PC-9 (cell line): ENCODE measurements around the gene NR1H2. TPM values are rescaled to one million over a fixed set of nuclear protein-coding genes. Genes with fewer than 3 reads are reported as not detected.

ENCODE experiments used
- BruUV-seq: library from RNA; stranded (reverse); fragments of 400-500 nt; replicated peaks from 2 replicates; lab custom pipeline; 2021; lab: Mats Ljungman, UMichigan
- CTCF ChIA-PET: fragments of 300-600 bp; sonication (Branson Sonifier 250); formaldehyde crosslinking; loops from one replicate; lab custom pipeline; 2022; ENCODE audit warnings: antibody characterized with exemption; lab: Charles Lee
- POLR2A ChIA-PET: fragments of 300-600 bp; sonication (Branson Sonifier 250); formaldehyde crosslinking; loops from one replicate; lab custom pipeline; 2022; ENCODE audit warnings: antibody characterized with exemption; ENCODE audit not compliant: unreplicated experiment; lab: Charles Lee
- DNase-seq, 2 experiments: peaks; one replicate each; pipeline versions ENCODE4 v3.0.0 to v3.0.0-alpha.2; 2015 to 2022; ENCODE audit warnings: mixed read lengths in 1 of 2
- H2AFZ ChIP-seq: fragments of 200-600 bp; sonication (generic); 2 replicates; pipeline ENCODE4 v1.8.1; 2017; ENCODE audit warnings: antibody characterized with exemption
- H3F3A ChIP-seq: fragments of 200-600 bp; sonication (generic); 2 replicates; pipeline ENCODE4 v1.8.1; 2017; ENCODE audit warnings: antibody characterized with exemption, mild to moderate bottlenecking, low read depth; ENCODE audit not compliant: insufficient read depth
- H3K27ac ChIP-seq: fragments of 200-600 bp; sonication (generic); 2 replicates; pipeline ENCODE4 v1.6.1; 2016; ENCODE audit warnings: mixed run types
- H3K27me3 ChIP-seq: fragments of 200-600 bp; sonication (generic); 2 replicates; pipeline ENCODE4 v1.6.1; 2016; ENCODE audit warnings: low read depth, mixed run types; ENCODE audit not compliant: insufficient read depth
- H3K36me3 ChIP-seq: fragments of 200-600 bp; sonication (generic); 2 replicates; pipeline ENCODE4 v1.6.1; 2016; ENCODE audit warnings: low read depth, mixed run types
- H3K4me1 ChIP-seq: fragments of 200-600 bp; sonication (generic); replicated peaks from 2 replicates; pipeline ENCODE4 v1.6.1; 2016; ENCODE audit warnings: mixed run types; ENCODE audit not compliant: insufficient read depth
- H3K4me2 ChIP-seq: fragments of 200-600 bp; sonication (generic); 2 replicates; pipeline ENCODE4 v1.6.1; 2017; ENCODE audit warnings: mixed run types
- H3K4me3 ChIP-seq: fragments of 200-600 bp; sonication (generic); 2 replicates; pipeline ENCODE4 v1.6.1; 2016; ENCODE audit warnings: mixed run types
- H3K79me2 ChIP-seq: fragments of 200-600 bp; sonication (generic); 2 replicates; pipeline ENCODE4 v1.6.1; 2017; ENCODE audit warnings: low read depth, mixed run types
- H3K9me2 ChIP-seq: fragments of 200-600 bp; sonication (generic); 2 replicates; pipeline ENCODE4 v1.8.1; 2017; ENCODE audit warnings: mild to moderate bottlenecking; ENCODE audit not compliant: insufficient read depth
- H3K9me3 ChIP-seq: fragments of 200-600 bp; sonication (generic); 2 replicates; pipeline ENCODE4 v1.8.1; 2016; ENCODE audit warnings: low read depth; ENCODE audit not compliant: insufficient read depth
- H4K20me1 ChIP-seq: fragments of 200-600 bp; sonication (generic); 2 replicates; pipeline ENCODE4 v1.8.1; 2017; ENCODE audit not compliant: insufficient read depth
- EZH2 ChIP-seq: fragments of 200-600 bp; sonication (generic); IDR thresholded peaks from 2 replicates; pipeline ENCODE4 v1.8.0; 2017; ENCODE audit warnings: antibody characterized with exemption, low read depth
- intact Hi-C: fragments of 100-400 bp; cut with micrococcal nuclease; formaldehyde crosslinking; loops from one replicate; pipeline ENCODE4 v1.10.0; 2022; ENCODE audit not compliant: unreplicated experiment
- total RNA-seq: library from RNA; stranded (reverse); gene quantifications from 2 replicates; pipeline ENCODE4 v1.2.3, GENCODE V29; 2021
- TF ChIP-seq, protein P1 (sequence below): fragments of 200-600 bp; sonication (generic); conservative IDR thresholded peaks from 2 replicates; pipeline ENCODE4 v1.6.1; 2017; ENCODE audit warnings: mixed run types, antibody characterized with exemption, mild to moderate bottlenecking, moderate library complexity

The NR1H2 gene
- total RNA-seq, 1 experiment from 2014 or later = 77.5 TPM

DNA sequence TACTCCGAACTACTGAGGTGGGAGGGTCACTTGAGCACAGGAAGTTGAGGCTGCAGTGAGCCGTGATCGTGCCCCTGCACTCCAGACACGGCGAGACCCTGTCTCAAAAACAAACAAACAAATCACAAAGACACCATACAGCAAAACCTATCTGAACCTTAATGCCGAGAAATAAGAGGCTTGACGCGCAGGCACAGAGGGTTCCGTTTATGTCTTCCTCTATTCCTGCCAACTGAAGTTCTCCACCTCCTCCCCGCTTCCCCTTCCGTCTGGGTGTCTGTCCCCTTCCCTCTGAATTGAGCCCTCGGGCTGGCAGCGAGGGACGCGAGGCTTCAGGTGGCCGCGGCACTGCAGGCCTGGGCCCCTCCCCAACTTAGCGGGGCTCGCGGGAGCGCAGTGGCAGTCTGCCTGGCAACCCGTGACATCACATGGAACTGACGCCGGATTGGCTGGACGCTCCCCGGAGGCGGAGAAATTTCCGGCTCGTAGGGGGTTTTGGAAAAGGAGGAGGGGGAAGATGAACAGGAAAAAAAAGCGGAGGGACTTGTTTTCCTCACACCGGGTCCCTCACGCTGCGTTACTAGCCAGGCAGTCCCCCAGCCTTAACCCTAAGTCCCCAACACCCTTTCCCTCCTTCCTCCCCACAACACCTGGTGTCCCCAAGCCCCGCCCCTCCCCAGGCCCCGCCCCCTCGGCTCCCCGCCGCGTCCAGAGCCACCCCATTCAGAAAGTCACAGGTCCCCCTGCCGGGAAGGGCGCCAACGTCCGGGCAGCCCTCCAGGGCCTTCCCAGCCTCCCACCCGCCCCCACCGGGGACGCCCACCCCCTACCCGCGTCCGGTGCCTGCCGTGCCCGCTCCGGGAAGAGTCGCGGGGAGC lies 55.3 kb downstream of the NR1H2 start:
- POLR2A ChIA-PET = no interaction called here
- intact Hi-C loops = no loop called here

DNA sequence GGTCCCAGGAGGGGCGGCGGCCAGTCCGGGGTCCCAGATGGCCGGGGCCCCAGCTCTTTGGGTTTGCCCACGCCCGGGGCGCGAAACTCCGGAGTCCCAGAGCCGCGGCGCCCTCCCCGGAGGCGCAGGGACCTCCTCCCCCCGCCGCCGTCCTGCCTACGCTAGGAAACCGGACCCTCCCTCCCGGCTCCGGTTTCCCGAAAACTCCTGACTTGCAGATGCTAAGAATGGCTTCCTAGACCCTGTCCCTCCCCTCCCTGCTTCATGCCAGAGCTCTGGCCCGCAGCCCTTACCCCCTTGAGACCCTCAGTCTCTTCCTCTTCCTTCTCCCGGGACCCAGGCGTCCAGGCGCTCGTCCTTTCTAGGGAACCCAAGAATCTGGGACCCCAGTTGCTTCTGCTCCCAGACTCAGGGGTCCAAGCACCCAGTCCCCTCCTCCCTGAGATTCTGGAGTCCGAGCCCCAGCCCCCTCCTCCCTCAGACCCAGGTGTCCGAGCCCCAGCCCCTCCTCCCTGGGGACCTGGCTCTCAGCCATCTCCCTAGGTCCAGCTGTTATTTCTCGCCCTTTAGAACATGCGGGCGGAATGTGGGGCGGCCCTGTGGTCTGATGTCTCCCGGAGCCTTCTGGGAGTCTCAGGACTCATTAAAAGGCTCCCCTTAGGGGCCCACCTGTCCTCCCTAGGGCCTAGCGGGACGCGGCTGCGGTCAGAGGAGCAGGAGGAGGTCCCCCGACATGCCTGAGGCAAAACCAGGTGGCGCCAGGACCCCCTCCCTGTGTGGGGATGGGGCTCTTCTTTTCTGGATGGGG lies 56.2 kb downstream of the NR1H2 start, which contains the start of gene MYBPC2:
TSS of gene MYBPC2 (plus strand) at position 672 of the 808 bp plus-strand sequence. CDS start at position 734, 62 bp downstream.
- Histone ChIP-seq H3K36me3 (no peaks in the 10 kb centered on the region), H3F3A (peaks cover 4% of the 10 kb centered on the region; the same call in 1 of the 2 replicates), H3K27ac (no peak within 1 kb of the TSS), H3K79me2 (no peaks in the 10 kb centered on the region), H4K20me1 (no peaks in the 10 kb centered on the region), H3K9me2 (no peaks in the 10 kb centered on the region), H3K4me2 (peak within 1 kb of the TSS; percentile 83), H3K4me3 (peak within 1 kb of the TSS; percentile 51), H2AFZ (peak within 1 kb of the TSS; percentile 66), H3K27me3 (peaks cover 72% of the 10 kb centered on the region), H3K4me1 (peaks cover 11% of the 10 kb centered on the region), H3K9me3 (no peaks in the 10 kb centered on the region)
- intact Hi-C loops = no loop called here
- no peak for DNase-seq
- no TSS peak for BruUV-seq
- ChIA-PET CTCF (no interaction called here), POLR2A (no interaction called here)
- TF ChIP-seq EZH2 = no peak
- TF ChIP-seq, protein P1, sequence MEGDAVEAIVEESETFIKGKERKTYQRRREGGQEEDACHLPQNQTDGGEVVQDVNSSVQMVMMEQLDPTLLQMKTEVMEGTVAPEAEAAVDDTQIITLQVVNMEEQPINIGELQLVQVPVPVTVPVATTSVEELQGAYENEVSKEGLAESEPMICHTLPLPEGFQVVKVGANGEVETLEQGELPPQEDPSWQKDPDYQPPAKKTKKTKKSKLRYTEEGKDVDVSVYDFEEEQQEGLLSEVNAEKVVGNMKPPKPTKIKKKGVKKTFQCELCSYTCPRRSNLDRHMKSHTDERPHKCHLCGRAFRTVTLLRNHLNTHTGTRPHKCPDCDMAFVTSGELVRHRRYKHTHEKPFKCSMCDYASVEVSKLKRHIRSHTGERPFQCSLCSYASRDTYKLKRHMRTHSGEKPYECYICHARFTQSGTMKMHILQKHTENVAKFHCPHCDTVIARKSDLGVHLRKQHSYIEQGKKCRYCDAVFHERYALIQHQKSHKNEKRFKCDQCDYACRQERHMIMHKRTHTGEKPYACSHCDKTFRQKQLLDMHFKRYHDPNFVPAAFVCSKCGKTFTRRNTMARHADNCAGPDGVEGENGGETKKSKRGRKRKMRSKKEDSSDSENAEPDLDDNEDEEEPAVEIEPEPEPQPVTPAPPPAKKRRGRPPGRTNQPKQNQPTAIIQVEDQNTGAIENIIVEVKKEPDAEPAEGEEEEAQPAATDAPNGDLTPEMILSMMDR = no peak

More for the DNA sequence above, 55.3 kb downstream of the NR1H2 start:
- Histone ChIP-seq H3K27ac (no peak overlapping the region), H3K36me3 (no peaks in the 10 kb centered on the region), H4K20me1 (no peaks in the 10 kb centered on the region), H2AFZ (peak overlapping the region; percentile 66), H3K4me2 (peak overlapping the region; percentile 83), H3K79me2 (no peaks in the 10 kb centered on the region), H3K9me2 (no peaks in the 10 kb centered on the region), H3K4me1 (peaks cover 11% of the 10 kb centered on the region), H3K9me3 (no peaks in the 10 kb centered on the region), H3K4me3 (peak overlapping the region; percentile 51), H3F3A (peaks cover 4% of the 10 kb centered on the region; the same call in 1 of the 2 replicates), H3K27me3 (peaks cover 64% of the 10 kb centered on the region)
- peak; percentile 52 to 88 for DNase-seq
- TF ChIP-seq EZH2 = no peak
- TF ChIP-seq, protein P1 = no peak
- BruUV-seq = no TSS peak
- CTCF ChIA-PET = no interaction called here

Other genes starting within 250 kb of the NR1H2 start
- not detected in 2 replicates for gene IZUMO2, start 213.2 kb upstream of the NR1H2 start, total RNA-seq
- 115 and 169 TPM in 2 replicates for gene MYH14, start 172.8 kb upstream of the NR1H2 start, total RNA-seq
- 9.0 and 9.4 TPM in 2 replicates for gene KCNC3, start 47.1 kb upstream of the NR1H2 start, total RNA-seq
- 1.7 and 1.8 TPM in 2 replicates for gene NAPSA, start 10.8 kb upstream of the NR1H2 start, total RNA-seq
- gene POLD1, start 7.9 kb downstream of the NR1H2 start, total RNA-seq = 91.2 and 101 TPM in 2 replicates
- 0.83 TPM in 1 of 2 replicates, not detected in the other for gene SPIB, start 42.5 kb downstream of the NR1H2 start, total RNA-seq
- not detected in 2 replicates for gene MYBPC2, start 56.4 kb downstream of the NR1H2 start, total RNA-seq
- 118 and 121 TPM in 2 replicates for gene EMC10, start 100.0 kb downstream of the NR1H2 start, total RNA-seq
- 3.7 and 7.3 TPM in 2 replicates for gene GARIN5A, start 100.4 kb downstream of the NR1H2 start, total RNA-seq
- gene JOSD2, start 134.7 kb downstream of the NR1H2 start, total RNA-seq = 44.3 and 56.0 TPM in 2 replicates
- not detected in 2 replicates for gene ASPDH, start 137.5 kb downstream of the NR1H2 start, total RNA-seq
- gene LRRC4B, start 192.0 kb downstream of the NR1H2 start, total RNA-seq = not detected in 2 replicates